LNCAP (cell line): ENCODE results near the gene PHKB.

Experiments
- CTCF ChIP-seq: fragments of 450-650 bp; IDR thresholded peaks from 2 replicates; pipeline ENCODE4 v1.5.1; 2017; ENCODE audit warnings: mild to moderate bottlenecking

Gene PHKB

DNA sequence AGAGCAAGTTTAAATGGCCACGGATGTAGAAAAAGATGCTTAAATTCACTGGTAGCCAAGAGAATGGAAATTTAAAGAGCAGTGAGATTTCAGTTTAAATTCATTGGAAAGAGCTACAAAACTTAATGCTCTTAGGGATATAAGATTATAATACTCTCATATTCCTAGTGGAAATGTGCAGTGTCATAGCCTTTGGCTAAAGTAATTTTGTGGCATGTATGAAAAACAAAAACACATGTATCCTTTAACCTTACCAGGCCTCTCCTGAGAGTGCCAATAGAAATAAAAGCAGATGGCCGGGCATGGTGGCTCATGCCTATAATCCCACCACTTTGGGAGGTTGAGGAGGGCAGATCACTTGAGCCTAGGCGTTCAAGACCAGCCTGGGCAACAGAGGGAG, 289.2 kb downstream of the PHKB start:
- no peak for TF ChIP-seq CTCF
